Neural crest cell (in vitro differentiated cells): ENCODE results near the gene COL4A3. TPM values are rescaled to one million over a fixed set of nuclear protein-coding genes. Genes with fewer than 3 reads are reported as not detected.

Source experiments
- DNase-seq: peaks from one replicate; pipeline ENCODE4 v3.0.0; 2021; ENCODE audit warnings: low read depth, mixed read lengths, low spot score
- H3K27ac Mint-ChIP-seq: one replicate; pipeline ENCODE4 v1.8.0; 2021; ENCODE audit warnings: mild to moderate bottlenecking, mixed read lengths; ENCODE audit not compliant: unreplicated experiment
- H3K27me3 Mint-ChIP-seq: 2 replicates; pipeline ENCODE4 v1.8.0; 2021; ENCODE audit warnings: low read depth, mild to moderate bottlenecking, mixed read lengths
- H3K36me3 Mint-ChIP-seq: 2 replicates; pipeline ENCODE4 v1.8.0; 2021; ENCODE audit warnings: low read depth, mild to moderate bottlenecking, mixed read lengths
- H3K4me1 Mint-ChIP-seq: 2 replicates; pipeline ENCODE4 v1.8.0; 2021; ENCODE audit warnings: mixed read lengths
- H3K4me3 Mint-ChIP-seq: one replicate; pipeline ENCODE4 v1.8.0; 2021; ENCODE audit warnings: mild to moderate bottlenecking, mixed read lengths
- H3K9me3 Mint-ChIP-seq: 2 replicates; pipeline ENCODE4 v1.8.0; 2021; ENCODE audit warnings: mixed read lengths
- CTCF ChIP-seq: fragments of 200-600 bp; sonication (generic); conservative IDR thresholded peaks from 2 replicates; pipeline ENCODE4 v1.5.0; 2021; ENCODE audit warnings: antibody characterized with exemption, mild to moderate bottlenecking
- total RNA-seq: library from RNA; stranded (reverse); gene quantifications from 2 replicates; pipeline ENCODE4 v1.2.1, GENCODE V29; 2021

COL4A3 gene
- total RNA-seq, 1 donor from 2014 or later, result not detected

GRCh38 chr2:227326783-227327182 is 162.4 kb downstream of the COL4A3 start:
- TF ChIP-seq CTCF, result no peak
- Mint-ChIP-seq H3K4me1 (peaks cover 49% of the 10 kb centered on the region), H3K27ac (no peak overlapping the region), H3K9me3 (peaks cover 16% of the 10 kb centered on the region), H3K36me3 (peaks cover 22% of the 10 kb centered on the region), H3K4me3 (peak overlapping the region; percentile 97), H3K27me3 (peaks cover 4% of the 10 kb centered on the region)
- no peak for DNase-seq

DNA sequence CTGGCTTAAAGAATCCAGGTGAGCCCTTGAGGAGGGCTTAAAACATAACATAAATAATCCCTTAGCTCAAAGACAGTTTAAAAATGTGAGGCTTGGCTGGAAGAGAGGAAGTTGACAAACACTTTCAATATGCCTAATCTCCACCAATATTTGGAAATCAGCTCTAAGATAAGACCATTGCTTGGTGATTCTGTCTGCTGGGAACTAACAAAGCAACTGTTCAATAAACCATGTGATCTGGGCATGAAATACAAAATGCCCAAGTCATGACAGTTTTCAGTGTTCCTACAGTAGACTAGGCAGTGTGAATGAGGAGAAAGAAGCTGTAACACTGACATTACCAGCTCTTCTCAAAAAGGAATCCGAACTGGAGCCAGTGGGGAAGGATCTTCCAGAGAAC is 171.3 kb downstream of the COL4A3 start:
- no peaks in the 10 kb centered on the region for H3K27me3 Mint-ChIP-seq
- peaks cover 35% of the 10 kb centered on the region for H3K36me3 Mint-ChIP-seq
- no peaks in the 10 kb centered on the region for H3K9me3 Mint-ChIP-seq
- H3K4me1 Mint-ChIP-seq, result no peaks in the 10 kb centered on the region
- H3K4me3 Mint-ChIP-seq, result no peak overlapping the region
- H3K27ac Mint-ChIP-seq, result no peak overlapping the region
- no peak for TF ChIP-seq CTCF
- DNase-seq, result no peak

DNA sequence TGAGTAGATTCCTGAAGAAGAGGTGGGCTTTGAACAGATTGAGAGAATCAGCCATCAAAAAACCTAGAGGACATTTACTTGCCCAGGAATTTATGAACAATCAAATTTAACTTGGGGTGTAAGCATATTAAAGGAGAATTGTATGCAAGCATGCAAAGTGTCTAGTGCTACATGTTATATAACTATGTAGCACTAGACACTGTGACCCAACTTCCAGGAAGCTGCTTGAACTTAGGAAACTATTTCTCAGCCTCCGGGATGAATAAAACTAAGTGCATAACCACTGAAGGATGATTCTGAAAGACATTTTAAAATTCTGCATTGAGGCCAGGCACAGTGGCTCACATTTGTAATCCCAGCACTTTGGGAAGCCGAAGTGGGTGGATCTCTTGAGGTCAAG is 173.0 kb downstream of the COL4A3 start:
- peaks cover 33% of the 10 kb centered on the region for H3K36me3 Mint-ChIP-seq
- H3K27me3 Mint-ChIP-seq, result no peaks in the 10 kb centered on the region
- TF ChIP-seq CTCF, result no peak
- H3K27ac Mint-ChIP-seq, result no peak overlapping the region
- H3K4me3 Mint-ChIP-seq, result no peak overlapping the region
- H3K4me1 Mint-ChIP-seq, result no peaks in the 10 kb centered on the region
- H3K9me3 Mint-ChIP-seq, result no peaks in the 10 kb centered on the region
- no peak for DNase-seq

DNA sequence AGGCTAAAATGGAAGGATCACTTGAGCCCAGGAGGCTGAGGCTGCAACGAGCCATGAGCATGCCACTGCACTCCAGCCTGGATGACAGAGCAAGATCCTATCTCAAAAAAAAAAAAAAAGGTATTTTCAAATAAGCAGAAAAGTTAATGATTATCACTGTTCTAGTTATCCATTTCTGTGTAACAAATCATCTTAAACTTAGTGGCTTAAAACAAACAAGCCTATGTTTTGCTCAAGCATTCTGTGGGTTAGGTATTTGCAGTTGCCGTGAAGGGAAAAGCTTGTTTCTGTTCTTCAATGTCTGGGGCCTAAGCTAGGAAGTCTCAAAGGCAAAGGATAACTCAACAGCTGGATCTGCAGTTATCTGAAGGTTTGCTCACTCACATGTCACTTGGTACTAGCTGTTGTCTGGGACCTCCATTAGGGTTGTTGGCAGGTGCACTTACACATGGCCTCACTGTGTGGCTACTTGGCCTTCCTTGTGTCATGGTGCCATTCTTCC is 174.7 kb downstream of the COL4A3 start:
- Mint-ChIP-seq H3K4me1 (no peaks in the 10 kb centered on the region), H3K27ac (no peak overlapping the region), H3K9me3 (no peaks in the 10 kb centered on the region), H3K27me3 (no peaks in the 10 kb centered on the region), H3K36me3 (peaks cover 28% of the 10 kb centered on the region), H3K4me3 (no peak overlapping the region)
- DNase-seq, result no peak
- TF ChIP-seq CTCF, result no peak

DNA sequence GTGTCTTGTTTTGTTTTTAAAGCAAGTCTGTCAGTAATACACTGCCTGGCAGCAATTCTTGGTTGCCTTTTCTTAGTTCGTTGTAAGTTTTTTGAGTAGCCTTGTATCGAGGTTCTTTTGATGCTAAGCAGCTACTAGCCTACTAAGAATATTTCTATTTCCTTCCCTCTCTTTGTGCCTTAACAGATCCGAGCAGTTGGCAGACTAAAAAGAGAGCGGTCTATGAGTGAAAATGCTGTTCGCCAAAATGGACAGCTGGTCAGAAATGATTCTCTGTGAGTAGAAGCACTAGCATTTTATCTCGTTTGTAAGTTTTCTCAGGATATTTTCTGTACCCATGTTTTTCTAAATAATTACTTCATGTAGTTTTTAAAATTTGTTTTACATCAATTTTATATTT is 175.7 kb downstream of the COL4A3 start:
- Mint-ChIP-seq H3K27me3 (no peaks in the 10 kb centered on the region), H3K9me3 (no peaks in the 10 kb centered on the region), H3K4me1 (no peaks in the 10 kb centered on the region), H3K36me3 (peaks cover 20% of the 10 kb centered on the region), H3K4me3 (no peak overlapping the region), H3K27ac (no peak overlapping the region)
- DNase-seq, result no peak
- TF ChIP-seq CTCF, result no peak

- H3K9me3 Mint-ChIP-seq, result no peaks in the 10 kb centered on the region
- no peak for TF ChIP-seq CTCF
- no peaks in the 10 kb centered on the region for H3K4me1 Mint-ChIP-seq
- no peak overlapping the region for H3K4me3 Mint-ChIP-seq
- H3K27ac Mint-ChIP-seq, result no peak overlapping the region
- no peaks in the 10 kb centered on the region for H3K27me3 Mint-ChIP-seq
- no peak for DNase-seq
- H3K36me3 Mint-ChIP-seq, result peaks cover 9% of the 10 kb centered on the region
Measured at GRCh38 chr2:227341553-227341952, 177.1 kb downstream of the COL4A3 start.
